GM13977 (cell line): ENCODE results near the gene BANK1.
A peak's percentile ranks its signal among the peaks of the same experiment; 100 is the strongest.

Source experiments
- DNase-seq: peaks from one replicate; pipeline ENCODE4 v3.0.0; 2012; ENCODE audit warnings: low spot score
- in situ Hi-C: fragments of 300-500 bp; cut with MboI; formaldehyde crosslinking; loops from one replicate; pipeline ENCODE4 v1.12.0; 2022; ENCODE audit warnings: low sequenced_read_pairs, low pct_unique_long_range_greater_than_20kb, mixed read lengths, inconsistent platforms; ENCODE audit not compliant: unreplicated experiment
- TF ChIP-seq, protein P1 (sequence below): IDR thresholded peaks from 2 replicates; pipeline ENCODE4 v1.5.1; 2012; ENCODE audit warnings: mild to moderate bottlenecking, control low read depth; ENCODE audit not compliant: insufficient read depth; ENCODE audit errors: extremely low read depth, missing control alignments

The BANK1 gene

DNA sequence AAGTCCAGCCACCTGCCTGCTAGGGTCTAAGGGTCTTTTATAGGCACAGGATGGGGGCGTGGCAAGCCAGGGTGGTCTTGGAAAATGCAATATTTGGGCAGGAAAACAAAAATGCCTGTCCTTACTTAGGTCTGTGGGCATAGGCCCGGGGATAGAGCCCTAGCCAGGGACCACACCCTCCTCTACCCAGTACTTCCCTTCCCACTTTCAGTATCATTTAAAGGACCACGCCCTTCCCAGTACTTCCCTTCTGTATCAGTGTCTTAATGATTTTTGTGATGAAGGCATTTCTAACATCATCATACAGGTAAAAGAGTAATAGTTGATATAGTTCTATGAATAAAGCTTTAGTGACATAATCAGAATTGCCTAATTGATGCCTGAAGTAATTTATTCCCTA lies 11.4 kb downstream of the BANK1 start:
- TF ChIP-seq, protein P1, sequence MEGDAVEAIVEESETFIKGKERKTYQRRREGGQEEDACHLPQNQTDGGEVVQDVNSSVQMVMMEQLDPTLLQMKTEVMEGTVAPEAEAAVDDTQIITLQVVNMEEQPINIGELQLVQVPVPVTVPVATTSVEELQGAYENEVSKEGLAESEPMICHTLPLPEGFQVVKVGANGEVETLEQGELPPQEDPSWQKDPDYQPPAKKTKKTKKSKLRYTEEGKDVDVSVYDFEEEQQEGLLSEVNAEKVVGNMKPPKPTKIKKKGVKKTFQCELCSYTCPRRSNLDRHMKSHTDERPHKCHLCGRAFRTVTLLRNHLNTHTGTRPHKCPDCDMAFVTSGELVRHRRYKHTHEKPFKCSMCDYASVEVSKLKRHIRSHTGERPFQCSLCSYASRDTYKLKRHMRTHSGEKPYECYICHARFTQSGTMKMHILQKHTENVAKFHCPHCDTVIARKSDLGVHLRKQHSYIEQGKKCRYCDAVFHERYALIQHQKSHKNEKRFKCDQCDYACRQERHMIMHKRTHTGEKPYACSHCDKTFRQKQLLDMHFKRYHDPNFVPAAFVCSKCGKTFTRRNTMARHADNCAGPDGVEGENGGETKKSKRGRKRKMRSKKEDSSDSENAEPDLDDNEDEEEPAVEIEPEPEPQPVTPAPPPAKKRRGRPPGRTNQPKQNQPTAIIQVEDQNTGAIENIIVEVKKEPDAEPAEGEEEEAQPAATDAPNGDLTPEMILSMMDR: no peak
- in situ Hi-C loops: no loop called here
- DNase-seq: no peak

DNA sequence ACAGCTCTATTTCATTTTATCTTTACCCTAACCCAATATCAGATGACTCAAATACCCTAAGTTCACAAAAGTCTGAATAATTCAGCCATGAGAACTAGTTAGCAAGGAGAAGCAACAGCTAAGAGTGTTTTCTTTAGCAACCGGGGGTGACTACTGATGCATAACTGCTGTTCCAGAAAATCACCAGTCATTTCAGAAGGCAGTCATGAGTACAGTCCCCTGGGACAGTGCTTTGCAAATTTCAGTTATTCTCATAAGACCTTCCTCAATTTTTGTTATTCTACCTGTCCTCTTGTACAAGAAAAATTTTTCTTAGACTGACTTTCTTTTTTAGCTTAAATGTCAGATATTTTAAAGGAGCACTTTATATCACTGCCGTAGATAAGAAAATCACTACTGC lies 16.4 kb downstream of the BANK1 start:
- TF ChIP-seq, protein P1: no peak
- DNase-seq: peak; percentile 40
- in situ Hi-C loops: no loop called here

DNA sequence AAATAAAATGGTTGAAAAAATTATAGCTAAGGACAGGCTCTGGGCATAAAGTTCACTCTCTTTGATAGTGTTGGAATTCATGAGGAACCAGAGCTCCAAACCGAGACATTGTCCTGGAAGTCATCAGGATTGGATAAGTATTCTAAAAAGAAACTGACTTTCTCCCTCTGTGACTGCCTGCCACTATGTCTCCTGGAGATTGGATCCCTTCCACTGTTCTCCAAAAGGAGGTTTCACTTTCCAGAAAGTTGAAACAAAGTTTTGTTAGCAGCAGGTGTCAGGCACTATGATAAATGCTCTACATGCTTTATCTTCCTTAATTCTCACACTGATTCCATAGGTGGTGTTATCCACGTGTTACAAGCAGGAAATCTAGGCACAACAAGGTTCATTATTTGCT lies 16.8 kb downstream of the BANK1 start:
- DNase-seq: no peak
- in situ Hi-C loops: no loop called here
- TF ChIP-seq, protein P1: no peak

DNA sequence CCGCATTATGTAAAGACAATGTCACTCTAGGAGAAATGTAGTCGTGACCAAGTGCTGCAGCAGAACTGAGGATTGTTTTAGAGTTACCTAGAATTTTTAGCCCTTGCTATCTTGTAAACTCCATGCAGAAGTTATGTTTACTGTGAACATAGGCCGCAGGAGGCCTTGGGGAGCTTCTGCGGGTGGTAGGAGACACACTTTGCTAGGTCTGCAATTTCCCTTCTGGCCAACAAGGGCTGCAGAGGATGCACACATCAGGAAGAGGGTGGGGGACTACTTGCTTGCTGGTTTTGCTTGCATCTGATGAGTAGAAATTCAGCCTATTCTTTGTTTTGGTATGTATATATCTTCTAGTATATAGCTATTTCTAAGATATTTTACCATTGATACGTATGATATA lies 23.1 kb downstream of the BANK1 start:
- DNase-seq: peak; percentile 20
- in situ Hi-C loops: no loop called here

DNA sequence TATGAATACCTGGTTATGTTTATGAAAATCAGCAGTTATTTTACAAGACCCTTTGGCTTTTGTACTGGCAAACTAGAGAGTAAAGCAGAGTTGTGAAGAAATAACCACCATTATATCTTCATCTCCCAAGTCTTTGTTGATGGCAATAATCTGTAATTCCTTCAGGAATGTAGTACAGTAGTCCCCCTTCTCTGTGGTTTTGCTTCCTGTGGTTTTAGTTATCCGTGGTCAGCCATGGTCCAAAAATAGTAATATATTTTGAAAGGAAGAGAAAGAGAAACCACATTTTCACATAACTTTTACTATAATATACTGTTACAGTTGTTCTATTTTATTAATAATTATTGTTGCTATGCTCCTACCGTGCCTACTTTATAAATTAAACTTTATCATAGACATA lies 27.8 kb downstream of the BANK1 start:
- no peak for DNase-seq
- in situ Hi-C loops: no loop called here
- TF ChIP-seq, protein P1: no peak

More for the DNA sequence above, 23.1 kb downstream of the BANK1 start:
- TF ChIP-seq, protein P1: no peak

DNA sequence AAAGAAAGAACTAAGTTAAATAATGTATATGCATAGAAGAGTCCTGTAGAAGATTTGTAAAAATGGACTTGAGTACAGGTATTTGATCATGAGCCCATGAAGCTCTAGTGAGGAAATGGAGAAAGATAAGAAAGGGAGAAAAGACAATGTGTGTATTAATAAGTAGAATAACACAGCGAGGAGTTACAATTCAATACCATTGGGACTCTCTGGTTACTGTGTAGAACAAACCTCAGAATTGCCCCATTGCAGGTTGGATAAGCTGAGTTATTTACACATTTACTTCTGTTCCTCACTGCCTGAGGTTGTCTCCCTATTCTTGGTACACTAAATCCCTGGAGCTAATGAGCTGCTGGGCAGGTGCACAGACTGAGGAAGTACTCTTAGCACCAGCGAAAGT lies 33.3 kb downstream of the BANK1 start:
- DNase-seq: no peak
- in situ Hi-C loops: no loop called here
- TF ChIP-seq, protein P1: no peak

DNA sequence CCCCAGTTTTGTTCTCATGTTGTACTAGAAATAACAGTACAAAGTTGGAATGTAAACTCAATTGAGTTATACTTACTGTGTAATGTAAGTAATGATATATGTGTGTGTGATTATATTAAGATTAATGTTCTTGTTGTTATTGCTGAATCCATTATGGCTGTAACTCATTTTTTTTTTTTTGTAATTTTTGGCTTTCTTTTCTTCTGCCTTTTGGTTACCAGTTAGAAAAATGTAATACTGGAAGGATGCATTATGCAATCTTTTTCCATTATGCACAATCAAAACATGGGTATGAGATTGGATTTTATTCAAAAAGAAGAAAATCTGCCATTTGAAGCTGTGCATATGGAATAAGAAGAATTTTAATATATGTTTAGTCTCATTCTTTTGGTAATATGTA lies 34.0 kb downstream of the BANK1 start:
- no peak for DNase-seq
- TF ChIP-seq, protein P1: no peak
- in situ Hi-C loops: no loop called here
